NOMO-1 treated with DMSO at 0.1 percent for 48 hours (cell line): ENCODE data around the gene SLC24A3.

Source experiments
- DNase-seq: peaks from one replicate; lab custom pipeline; 2025; ENCODE audit not compliant: unreplicated experiment; lab: John Stamatoyannopoulos, UW

SLC24A3 gene

GRCh38 chr20:19336631-19337030 is 124.2 kb downstream of the SLC24A3 start:
- peak; percentile 65 for DNase-seq

- DNase-seq: no peak
Observed at GRCh38 chr20:19338380-19338779, 125.9 kb downstream of the SLC24A3 start.

DNA sequence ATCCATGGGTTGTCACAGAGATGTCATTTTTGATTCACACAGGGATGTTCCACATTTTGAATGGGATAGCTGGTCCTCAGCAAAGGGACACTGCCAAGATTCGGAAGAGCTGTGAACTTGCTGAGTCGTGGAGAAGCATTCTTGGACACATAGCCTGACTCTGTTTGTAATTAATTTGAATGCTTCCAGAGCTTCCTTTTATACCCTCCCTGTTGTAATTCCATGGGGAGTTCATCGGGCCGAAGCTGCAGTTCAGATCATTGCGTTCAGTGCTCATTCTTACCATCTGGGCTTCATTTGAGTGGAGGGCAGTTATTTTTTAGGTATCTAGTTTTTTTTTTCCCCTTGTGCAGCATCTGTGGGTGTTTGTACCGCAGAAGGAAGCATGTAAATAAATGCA is 126.5 kb downstream of the SLC24A3 start:
- DNase-seq: no peak

- DNase-seq: no peak
Observed at GRCh38 chr20:19341348-19342053, 129.1 kb downstream of the SLC24A3 start.

DNA sequence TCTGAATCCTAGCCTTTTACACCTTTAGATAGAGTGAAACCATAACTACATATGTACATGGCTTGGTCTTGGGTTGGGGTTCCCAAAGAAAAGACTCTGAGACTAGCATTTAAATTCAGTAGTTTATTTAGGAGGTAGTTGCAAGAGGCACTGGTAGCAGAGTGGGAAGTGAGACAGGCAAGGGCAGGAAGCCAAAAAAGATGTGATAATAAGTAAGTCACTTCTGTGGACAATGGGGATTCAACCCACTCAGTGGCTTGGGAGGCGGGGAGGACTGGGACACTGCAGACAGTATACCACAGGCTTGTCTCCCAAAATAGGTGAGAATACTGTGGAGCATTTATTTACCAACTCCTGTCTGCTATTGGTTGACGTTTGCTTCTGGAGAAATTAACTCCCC is 131.9 kb downstream of the SLC24A3 start:
- DNase-seq: no peak

- DNase-seq: no peak
Observed at GRCh38 chr20:19347943-19348456, 135.6 kb downstream of the SLC24A3 start.

GRCh38 chr20:19348582-19348981 is 136.1 kb downstream of the SLC24A3 start:
- no peak for DNase-seq

DNA sequence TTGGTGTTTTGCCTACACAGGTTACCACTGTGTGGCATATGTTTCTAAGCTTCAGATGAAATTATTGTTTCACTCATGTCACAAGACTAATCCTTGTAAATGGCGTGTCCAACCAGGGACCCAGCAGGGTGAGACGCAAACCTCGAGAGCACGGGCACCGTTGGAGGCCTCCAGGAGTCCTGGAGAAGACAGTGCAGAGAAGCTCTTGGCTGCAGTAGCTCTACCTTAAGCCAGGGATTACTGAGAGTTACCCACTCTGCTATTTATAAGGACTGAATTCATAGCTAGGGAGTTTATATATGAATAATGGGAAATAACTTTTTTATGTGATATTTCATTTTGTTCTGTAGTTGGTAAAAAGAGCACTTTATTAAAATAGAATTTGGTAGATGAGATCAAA is 137.4 kb downstream of the SLC24A3 start:
- no peak for DNase-seq

GRCh38 chr20:19351542-19351941 is 139.1 kb downstream of the SLC24A3 start:
- no peak for DNase-seq

- DNase-seq: no peak
Observed at GRCh38 chr20:19354950-19355349, 142.5 kb downstream of the SLC24A3 start.

DNA sequence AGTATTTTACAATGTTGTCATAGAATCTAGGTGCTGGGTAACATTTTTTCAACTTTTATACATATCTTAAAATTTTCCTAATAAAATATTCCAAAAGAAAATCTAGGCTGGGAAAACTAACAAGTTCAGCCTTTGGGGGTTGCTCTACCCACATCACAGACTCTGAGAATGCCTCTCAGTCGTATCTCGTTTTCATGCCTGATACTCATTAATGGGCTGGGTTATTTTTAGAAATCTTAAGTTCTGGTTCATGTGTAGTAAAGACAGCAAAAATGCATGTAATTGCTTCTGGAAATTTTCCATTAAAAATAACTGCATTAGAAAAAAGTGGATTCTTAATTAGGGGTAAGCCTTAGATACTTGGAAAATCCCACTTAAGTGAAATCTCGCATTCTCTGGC is 149.3 kb downstream of the SLC24A3 start:
- DNase-seq: no peak

DNA sequence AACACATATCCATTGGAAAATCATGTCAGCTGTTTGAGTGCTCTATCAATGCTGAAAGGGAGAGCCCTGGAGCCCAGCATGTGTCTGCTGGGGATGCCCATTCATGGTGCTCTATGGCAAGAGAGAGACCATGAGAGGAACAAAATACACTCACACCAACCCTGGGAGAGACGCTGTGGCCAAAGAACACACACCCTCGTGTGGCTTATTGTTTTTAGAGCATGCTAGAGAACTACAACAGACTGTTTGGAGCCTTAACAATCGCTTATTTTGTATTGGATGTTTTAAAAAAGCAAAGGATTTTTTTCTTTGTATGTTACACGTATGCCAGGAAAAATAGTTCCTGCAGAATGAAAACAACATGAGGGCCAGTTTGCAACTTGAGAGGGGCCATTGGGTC is 151.0 kb downstream of the SLC24A3 start:
- no peak for DNase-seq

DNA sequence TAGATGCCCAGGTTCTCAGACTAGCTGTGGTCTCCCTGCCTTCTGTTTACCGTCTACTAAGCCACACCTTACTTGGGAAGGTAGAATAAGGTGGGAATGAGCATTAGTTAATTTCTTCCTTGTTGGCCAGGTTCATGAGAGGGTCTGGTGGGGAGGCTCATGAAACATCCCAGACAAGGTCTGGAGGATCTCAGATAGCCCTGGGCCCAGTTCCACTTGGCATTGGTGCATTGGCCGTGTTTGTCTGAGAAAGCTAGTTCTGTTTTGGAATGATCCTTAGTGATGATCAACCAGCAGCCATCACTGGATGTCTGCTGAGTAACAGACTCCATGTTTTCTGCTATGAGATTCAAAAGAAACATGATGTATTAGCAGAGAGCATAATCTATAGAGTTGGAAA is 155.1 kb downstream of the SLC24A3 start:
- no peak for DNase-seq

- no peak for DNase-seq
Observed at GRCh38 chr20:19368351-19368750, 155.9 kb downstream of the SLC24A3 start.

DNA sequence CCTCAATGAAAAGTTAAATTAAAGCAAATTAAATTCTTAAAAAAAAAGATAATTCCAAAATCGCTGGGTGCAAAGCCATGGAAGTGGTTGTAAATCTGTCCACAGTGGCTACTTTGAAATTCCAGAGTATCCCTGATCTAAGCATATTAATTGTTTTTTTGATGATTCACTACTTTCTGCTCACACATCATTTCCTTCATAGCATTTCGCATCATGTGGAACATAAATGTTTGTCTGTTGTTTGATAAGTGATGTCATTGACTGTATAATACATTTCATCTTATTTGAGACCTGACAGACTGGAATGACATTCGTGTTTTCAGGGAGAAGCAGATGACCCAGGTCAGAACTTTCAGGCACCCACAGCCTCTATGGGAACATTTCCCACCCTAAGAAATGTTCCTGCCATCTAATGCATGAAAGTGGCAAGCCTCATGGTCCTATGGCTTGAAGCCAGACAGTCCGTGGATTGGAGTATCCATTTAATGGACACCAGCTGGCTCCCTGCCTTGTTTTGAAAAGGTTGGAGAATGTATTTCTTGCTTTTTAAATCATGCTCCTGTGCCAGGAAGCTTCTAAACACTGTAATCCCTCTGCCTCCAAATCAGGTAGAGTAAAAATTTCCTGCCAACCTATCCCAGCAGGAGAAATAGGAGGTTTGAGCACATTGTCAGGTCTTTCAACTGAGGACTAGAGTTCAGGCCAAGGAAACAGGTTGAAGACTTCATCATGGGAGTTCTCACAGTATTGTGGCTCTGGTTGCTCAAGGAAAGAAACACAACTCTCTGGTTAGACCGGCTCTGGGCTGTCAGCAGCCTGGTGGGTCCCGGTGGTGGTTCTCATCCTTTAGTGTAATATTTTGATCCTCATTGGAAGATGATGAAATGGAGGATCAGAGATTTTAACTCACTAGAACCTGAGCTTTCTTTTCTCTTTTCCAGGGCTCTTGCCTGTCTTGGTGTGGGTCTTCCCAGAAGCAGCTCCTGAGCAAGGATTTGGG is 157.9 kb downstream of the SLC24A3 start:
- no peak for DNase-seq

DNA sequence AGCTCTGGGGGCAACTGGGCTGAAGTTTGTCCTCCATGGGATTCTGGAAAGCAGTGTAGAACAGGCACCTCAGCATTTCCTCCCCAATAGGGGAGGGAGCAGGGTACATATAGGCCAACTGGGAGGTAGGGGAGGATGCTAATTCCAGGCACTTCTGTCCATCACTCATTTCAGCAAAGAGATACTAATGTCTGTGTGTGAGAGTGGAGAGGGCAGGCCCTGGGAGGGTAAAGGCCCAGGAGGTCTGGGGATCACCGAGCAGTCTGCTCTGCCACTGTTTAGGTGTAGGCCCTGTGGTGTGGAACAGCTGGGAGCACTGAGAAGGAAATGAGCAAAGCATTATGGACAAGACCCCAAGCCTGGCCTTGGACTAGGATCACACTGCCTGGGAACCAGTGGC is 158.7 kb downstream of the SLC24A3 start:
- DNase-seq: no peak

GRCh38 chr20:19374216-19374615 is 161.8 kb downstream of the SLC24A3 start:
- DNase-seq: no peak

- DNase-seq: peak; percentile 9
Observed at GRCh38 chr20:19375395-19375794, 163.0 kb downstream of the SLC24A3 start.

DNA sequence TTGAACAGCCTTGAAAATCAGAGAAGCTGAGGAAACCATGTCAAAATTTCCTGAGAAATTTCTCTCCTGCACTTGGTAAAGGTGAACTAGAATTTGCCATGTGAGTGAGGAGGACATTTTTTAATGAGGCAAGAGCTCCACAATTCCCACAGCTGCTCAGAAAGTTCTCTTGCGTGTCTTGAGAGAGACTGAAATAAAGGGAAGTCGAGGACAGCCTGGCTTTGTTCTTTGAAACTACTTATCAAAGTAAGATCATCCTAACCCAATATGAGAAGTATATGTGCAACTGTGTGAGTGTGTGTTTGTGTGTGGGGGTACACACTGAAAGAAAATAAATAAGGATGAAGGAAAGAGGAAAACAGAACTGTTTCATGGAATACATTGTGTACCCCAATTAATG is 163.4 kb downstream of the SLC24A3 start:
- no peak for DNase-seq

GRCh38 chr20:19376451-19377229 is 164.2 kb downstream of the SLC24A3 start:
- no peak for DNase-seq

DNA sequence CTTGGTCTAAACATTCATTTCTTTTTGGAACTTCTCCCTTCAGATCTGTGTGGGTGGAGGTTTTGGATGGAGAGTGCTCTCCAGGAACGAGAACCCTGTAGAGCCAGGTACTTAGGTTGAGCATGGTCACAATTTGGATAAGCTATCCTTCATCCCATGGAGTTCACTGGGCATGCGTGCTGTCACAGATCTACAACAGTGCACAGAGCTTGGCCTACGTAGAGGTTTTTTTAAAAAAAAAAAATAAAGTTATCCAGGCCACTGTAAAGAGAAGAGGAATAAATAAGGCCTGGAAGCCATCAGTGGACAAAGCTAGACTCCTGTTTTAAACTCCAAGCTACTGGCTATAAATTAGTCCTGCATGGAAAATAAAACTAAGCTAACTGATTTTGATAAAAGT is 165.6 kb downstream of the SLC24A3 start:
- no peak for DNase-seq
